ENCODE measurements around the gene RFK.

GRCh38 chr9:76413658-76414057, 19.4 kb upstream of the RFK start:
- TF ChIP-seq CTCF (optimal IDR thresholded peaks at IDR 0.05 in 1 of 3, IDR thresholded peaks at IDR 0.05 in 1 of 3, conservative IDR thresholded peaks at IDR 0.05 in 1 of 3; ENCODE audit: extremely low read depth in 1 of 3, insufficient read depth in 2 of 3, low read length in 3 of 3), result no peak
- no peak for TF ChIP-seq EZH2 (IDR thresholded peaks at IDR 0.05; ENCODE audit: low read length)
